Fibroblast of skin of abdomen (primary cell): ENCODE data around the gene DYSF.

ENCODE experiments used
- DNase-seq: peaks from one replicate; pipeline ENCODE4 v3.0.0-alpha.2; 2013

The DYSF gene

GRCh38 chr2:71576541-71576940, 123.2 kb downstream of the DYSF start:
- DNase-seq, result no peak

- DNase-seq, result no peak
These were observed 123.8 kb downstream of the DYSF start for GRCh38 chr2:71577209-71577608.

GRCh38 chr2:71578767-71579342, 125.5 kb downstream of the DYSF start:
- DNase-seq, result no peak

GRCh38 chr2:71581026-71581425, 127.7 kb downstream of the DYSF start:
- DNase-seq, result no peak

GRCh38 chr2:71583876-71584275, 130.5 kb downstream of the DYSF start:
- DNase-seq, result no peak

GRCh38 chr2:71586471-71586870, 133.1 kb downstream of the DYSF start:
- no peak for DNase-seq

GRCh38 chr2:71587509-71588073, 134.2 kb downstream of the DYSF start:
- DNase-seq, result no peak

- DNase-seq, result no peak
These were observed 135.3 kb downstream of the DYSF start for GRCh38 chr2:71588497-71589170.

- no peak for DNase-seq
These were observed 136.4 kb downstream of the DYSF start for GRCh38 chr2:71589763-71590162.

- DNase-seq, result no peak
These were observed 137.7 kb downstream of the DYSF start for GRCh38 chr2:71591044-71591443.

GRCh38 chr2:71592181-71592711, 138.9 kb downstream of the DYSF start:
- DNase-seq, result no peak

GRCh38 chr2:71595569-71595968, 142.2 kb downstream of the DYSF start:
- DNase-seq, result peak; percentile 48

- peak; percentile 26 for DNase-seq
These were observed 142.7 kb downstream of the DYSF start for GRCh38 chr2:71596011-71596410.

- DNase-seq, result peak; percentile 66
These were observed 144.4 kb downstream of the DYSF start for GRCh38 chr2:71597756-71598155.

- DNase-seq, result no peak
These were observed 145.2 kb downstream of the DYSF start for GRCh38 chr2:71598526-71598925.

GRCh38 chr2:71599038-71599437, 145.7 kb downstream of the DYSF start:
- DNase-seq, result no peak

- no peak for DNase-seq
These were observed 146.4 kb downstream of the DYSF start for GRCh38 chr2:71599646-71600236.

- no peak for DNase-seq
These were observed 147.2 kb downstream of the DYSF start for GRCh38 chr2:71600555-71600954.

- no peak for DNase-seq
These were observed 148.1 kb downstream of the DYSF start for GRCh38 chr2:71601136-71602114.

- no peak for DNase-seq
These were observed 148.7 kb downstream of the DYSF start for GRCh38 chr2:71602115-71602495.

GRCh38 chr2:71602581-71602980, 149.2 kb downstream of the DYSF start:
- DNase-seq, result no peak

- peak; percentile 16 for DNase-seq
These were observed 150.0 kb downstream of the DYSF start for GRCh38 chr2:71603311-71603811.
